Testis (tissue), 2 donors: ENCODE results near the gene NOL12.

ENCODE experiments used
- CTCF ChIP-seq, 3 experiments: fragments of 450-650 bp in 2 of 3; fragments of 200-600 bp in 1 of 3; sonication (generic) in 1 of 3; IDR thresholded peaks; one replicate each; pipeline ENCODE4 v1.5.1; 2016 to 2019; ENCODE audit warnings: antibody characterized with exemption in 3 of 3, mild to moderate bottlenecking in 2 of 3, moderate library complexity in 1 of 3
- POLR2A ChIP-seq: fragments of 450-650 bp; IDR thresholded peaks from one replicate; pipeline ENCODE4 v1.6.1; 2017; ENCODE audit warnings: antibody characterized with exemption, mild to moderate bottlenecking, moderate library complexity

GRCh38 chr22:37672206-37672919 lies 13.8 kb upstream of the NOL12 start:
- TF ChIP-seq CTCF (IDR thresholded peaks at IDR 0.05) (no peak), POLR2A (no peak)
